HCT116 (cell line): ENCODE measurements around the gene C1orf141. TPM values are rescaled to one million over a fixed set of nuclear protein-coding genes. Genes with fewer than 3 reads are reported as not detected.

Source experiments
- ATAC-seq: fragments of 200-7000 bp; cut with Tn5 transposase; 2 replicates; pipeline ENCODE4 v1.9.1; 2020; ENCODE audit warnings: mild to moderate bottlenecking, moderate library complexity
- BruUV-seq: library from RNA; stranded (reverse); fragments of 400-500 nt; replicated peaks from 2 replicates; lab custom pipeline; 2021; lab: Mats Ljungman, UMichigan
- CTCF ChIA-PET: fragments of 300-600 bp; sonication (Branson Sonifier 250); formaldehyde crosslinking; loops from one replicate; lab custom pipeline; 2021; ENCODE audit warnings: antibody characterized with exemption; lab: Charles Lee
- POLR2A ChIA-PET: fragments of 300-600, 350-600 bp; sonication (Branson Sonifier 250); formaldehyde crosslinking; loops from one replicate; lab custom pipeline; 2021; ENCODE audit warnings: antibody characterized with exemption; lab: Charles Lee
- RAD21 ChIA-PET, 2 experiments: fragments of 300-600 bp; sonication (Branson Sonifier 250); formaldehyde crosslinking; loops; one replicate each; lab custom pipeline; 2023; ENCODE audit warnings: low total read pairs in 2 of 2; ENCODE audit not compliant: uncharacterized antibody in 2 of 2, unreplicated experiment in 2 of 2, low non-redundant PET in 1 of 2; lab: Charles Lee
- DNase-seq: peaks from one replicate; pipeline ENCODE4 v3.0.0-alpha.2; 2010; ENCODE audit warnings: low read depth, low spot score
- H2AFZ ChIP-seq: fragments of 200-600 bp; shearing (Covaris generic), sonication (generic); 2 replicates; pipeline ENCODE4 v1.6.1; 2017; ENCODE audit warnings: low read depth, mixed run types, mixed read lengths, antibody characterized with exemption, low read length; ENCODE audit not compliant: poor library complexity, severe bottlenecking
- H3K27ac ChIP-seq: 2 replicates; pipeline ENCODE4 v1.5.1; 2012; ENCODE audit warnings: low read depth, low read length
- H3K27me3 ChIP-seq: fragments of 200-600 bp; sonication (generic); 2 replicates; pipeline ENCODE4 v1.6.1; 2016; ENCODE audit warnings: mixed run types, low read length, mixed read lengths; ENCODE audit not compliant: insufficient read depth
- H3K36me3 ChIP-seq, 2 experiments: fragments of 200-500 bp in 1 of 2; fragments of 200-600 bp in 1 of 2; sonication (Bioruptor generic) in 1 of 2; sonication (generic) in 1 of 2; 2 replicates each; pipeline versions ENCODE4 v1.5.1 to v1.6.1; 2014 to 2016; ENCODE audit warnings: low read length in 2 of 2, inconsistent platforms in 1 of 2, mixed read lengths in 1 of 2, mixed run types in 1 of 2; ENCODE audit not compliant: insufficient read depth in 2 of 2, control insufficient read depth in 1 of 2
- H3K4me1 ChIP-seq, 2 experiments: fragments of 200-600 bp in 1 of 2; sonication (generic) in 1 of 2; 2 replicates each; pipeline versions ENCODE4 v1.5.1 to v1.6.1; 2012 to 2017; ENCODE audit warnings: low read length in 2 of 2, inconsistent platforms in 1 of 2, mild to moderate bottlenecking in 1 of 2, mixed read lengths in 1 of 2, mixed run types in 1 of 2, moderate library complexity in 1 of 2; ENCODE audit not compliant: insufficient read depth in 2 of 2, control insufficient read depth in 1 of 2
- H3K4me2 ChIP-seq: fragments of 200-600 bp; sonication (generic); 2 replicates; pipeline ENCODE4 v1.6.1; 2017; ENCODE audit warnings: mixed run types, low read length, mixed read lengths
- H3K4me3 ChIP-seq, 2 experiments: fragments of 200-600 bp in 1 of 2; sonication (generic) in 1 of 2; replicated peaks in 1 of 2; 2 replicates each; pipeline ENCODE4 v1.5.1; 2011 to 2016; ENCODE audit warnings: low read length in 2 of 2, control low read depth in 1 of 2, low read depth in 1 of 2, mild to moderate bottlenecking in 1 of 2, mixed read lengths in 1 of 2, mixed run types in 1 of 2
- H3K79me2 ChIP-seq: fragments of 200-600 bp; sonication (generic); 2 replicates; pipeline ENCODE4 v1.6.1; 2017; ENCODE audit warnings: mild to moderate bottlenecking, mixed run types, low read length, moderate library complexity, mixed read lengths; ENCODE audit not compliant: insufficient read depth
- H3K9ac ChIP-seq: fragments of 200-600 bp; sonication (generic); 2 replicates; pipeline ENCODE4 v1.6.1; 2016; ENCODE audit warnings: low read length, mixed read lengths
- H3K9me2 ChIP-seq: fragments of 200-600 bp; sonication (generic), shearing (Covaris generic); 2 replicates; pipeline ENCODE4 v1.6.1; 2017; ENCODE audit warnings: mixed run types, mild to moderate bottlenecking, moderate library complexity; ENCODE audit not compliant: insufficient read depth
- H3K9me3 ChIP-seq, 2 experiments: fragments of 200-500 bp in 1 of 2; fragments of 200-600 bp in 1 of 2; sonication (Bioruptor generic) in 1 of 2; sonication (generic) in 1 of 2; 2 replicates each; pipeline ENCODE4 v1.6.1; 2014 to 2017; ENCODE audit warnings: low read length in 2 of 2, mixed read lengths in 2 of 2, inconsistent platforms in 1 of 2, low read depth in 1 of 2, mild to moderate bottlenecking in 1 of 2, mixed run types in 1 of 2, moderate library complexity in 1 of 2; ENCODE audit not compliant: control insufficient read depth in 1 of 2, insufficient read depth in 1 of 2
- H4K20me1 ChIP-seq: fragments of 200-600 bp; sonication (generic), shearing (Covaris generic); 2 replicates; pipeline ENCODE4 v1.6.1; 2017; ENCODE audit warnings: mixed run types, mild to moderate bottlenecking, moderate library complexity; ENCODE audit not compliant: insufficient read depth
- ATF3 ChIP-seq: IDR thresholded peaks from 2 replicates; pipeline ENCODE4 v1.6.1; 2012
- CEBPB ChIP-seq: IDR thresholded peaks from 2 replicates; pipeline ENCODE4 v1.6.1; 2012; ENCODE audit warnings: low read depth
- JUND ChIP-seq: IDR thresholded peaks from 2 replicates; pipeline ENCODE4 v1.6.1; 2012
- MAX ChIP-seq: IDR thresholded peaks from 2 replicates; pipeline ENCODE4 v1.6.1; 2012
- POLR2A ChIP-seq: IDR thresholded peaks from 2 replicates; pipeline ENCODE4 v1.7.0; 2011; ENCODE audit warnings: borderline replicate concordance; ENCODE audit not compliant: insufficient read depth, insufficient read length; ENCODE audit errors: extremely low read depth
- RAD21 ChIP-seq: IDR thresholded peaks from 2 replicates; pipeline ENCODE4 v1.6.1; 2012; ENCODE audit warnings: low read depth, mild to moderate bottlenecking
- REST ChIP-seq: IDR thresholded peaks from 2 replicates; pipeline ENCODE4 v1.6.1; 2012; ENCODE audit warnings: low read depth
- SP1 ChIP-seq: IDR thresholded peaks from 2 replicates; pipeline ENCODE4 v1.6.1; 2012; ENCODE audit warnings: low read depth
- SRF ChIP-seq: IDR thresholded peaks from 2 replicates; pipeline ENCODE4 v1.6.1; 2012; ENCODE audit warnings: low read depth
- ZFX ChIP-seq: fragments of 450-650 bp; IDR thresholded peaks from 2 replicates; pipeline ENCODE4 v1.6.1; 2017
- ZNF274 ChIP-seq: fragments of 200-500 bp; sonication (Bioruptor generic); IDR thresholded peaks from 2 replicates; pipeline ENCODE4 v1.6.1; 2014; ENCODE audit warnings: mild to moderate bottlenecking, low read depth, low read length, inconsistent platforms
- intact Hi-C: fragments of 100-400 bp; cut with micrococcal nuclease; formaldehyde crosslinking; loops from 2 replicates; pipeline ENCODE4 v1.10.0; 2022
- total RNA-seq: library from RNA; stranded (reverse); gene quantifications from one replicate; pipeline ENCODE4 v1.2.1, GENCODE V29; 2021; ENCODE audit not compliant: unreplicated experiment

C1orf141 gene
- total RNA-seq, 1 experiment from 2014 or later = not detected

GRCh38 chr1:67124455-67124854 is 10.3 kb downstream of the C1orf141 start:
- RAD21 ChIA-PET = no interaction called here
- no peak overlapping the region for H3K4me2 ChIP-seq
- H3K4me1 ChIP-seq = no peaks in the 10 kb centered on the region
- no peak overlapping the region for H3K4me3 ChIP-seq
- POLR2A ChIA-PET = no interaction called here
- no peaks in the 10 kb centered on the region for H3K79me2 ChIP-seq
- intact Hi-C loops = no loop called here
- H3K9ac ChIP-seq = no peak overlapping the region
- no peaks in the 10 kb centered on the region for H3K9me3 ChIP-seq
- H3K27me3 ChIP-seq = no peaks in the 10 kb centered on the region
- H4K20me1 ChIP-seq = no peaks in the 10 kb centered on the region
- no peak overlapping the region for H3K27ac ChIP-seq
- no TSS peak for BruUV-seq
- DNase-seq (no peak), ATAC-seq (no peak)
- TF ChIP-seq SP1 (no peak), REST (no peak), JUND (no peak), MAX (no peak), POLR2A (no peak), ATF3 (no peak), CEBPB (no peak), ZFX (no peak), RAD21 (no peak), SRF (no peak), ZNF274 (no peak)
- no peaks in the 10 kb centered on the region for H3K36me3 ChIP-seq
- H3K9me2 ChIP-seq = no peaks in the 10 kb centered on the region
- no peak overlapping the region for H2AFZ ChIP-seq
- CTCF ChIA-PET = interaction anchor here (1.4 kb wide), 1 partner anchor 87 kb away, joined by 4 read pairs; no protein-coding TSS in a partner anchor
